NCI-H69 (cell line): ENCODE results near the gene OBSCN.
"Not testable (repeated sequence)": the region's sequence is repeated elsewhere in the genome, so short reads cannot be mapped to it uniquely, and the experiment has no call there.

Source experiments
- DNase-seq: peaks from one replicate; lab custom pipeline; 2025; lab: John Stamatoyannopoulos, UW

Gene OBSCN

DNA sequence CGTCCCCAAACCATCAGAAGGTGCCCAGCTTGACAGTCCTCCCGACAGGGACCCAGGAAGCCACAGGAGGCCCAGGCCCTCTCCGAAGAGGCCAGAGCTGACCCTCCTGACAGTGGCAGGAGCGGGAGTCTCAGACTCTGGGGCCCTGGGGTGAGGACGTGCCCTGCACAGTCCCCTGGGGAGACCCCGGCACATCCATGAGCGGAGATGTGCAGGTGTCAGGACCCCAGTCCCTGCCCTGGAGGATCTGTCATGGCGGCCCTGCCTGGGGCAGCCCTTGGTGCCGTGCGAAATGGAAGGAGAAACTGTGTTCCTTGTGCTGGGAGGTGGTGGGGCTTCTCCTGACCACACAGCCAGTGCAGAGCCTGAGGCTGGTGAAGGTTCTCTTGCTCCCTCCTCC is 55.8 kb downstream of the OBSCN start:
- DNase-seq = no peak

DNA sequence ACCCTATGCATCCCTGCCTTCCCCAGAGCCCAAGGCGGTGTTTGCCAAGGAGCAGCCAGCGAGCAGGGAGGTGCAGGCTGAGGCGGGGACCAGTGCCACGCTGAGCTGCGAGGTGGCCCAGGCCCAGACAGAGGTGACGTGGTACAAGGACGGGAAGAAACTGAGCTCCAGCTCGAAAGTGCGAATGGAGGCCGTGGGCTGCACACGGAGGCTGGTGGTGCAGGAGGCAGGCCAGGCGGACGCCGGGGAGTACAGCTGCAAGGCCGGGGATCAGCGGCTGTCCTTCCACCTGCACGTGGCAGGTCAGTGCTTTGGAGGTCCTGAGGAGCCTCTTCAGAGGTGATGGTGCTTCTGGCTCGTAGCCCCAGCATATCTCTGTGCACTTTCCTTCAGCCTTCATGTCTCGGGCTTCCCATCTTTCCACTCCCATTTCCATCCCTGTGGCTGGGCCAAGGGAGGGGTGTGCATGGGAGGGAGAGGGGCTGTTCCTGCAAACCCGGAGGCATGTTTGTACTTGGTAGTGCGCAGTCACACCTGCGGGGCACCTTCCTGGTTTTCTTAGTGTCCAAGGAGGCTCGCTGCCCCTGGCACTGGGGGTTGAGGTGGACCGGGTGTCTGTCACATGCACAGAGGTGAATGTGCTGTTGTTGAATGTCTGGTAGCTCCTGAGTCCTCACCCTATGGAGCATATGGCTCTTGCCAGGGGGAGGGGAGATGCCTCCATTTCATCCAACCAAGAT is 56.4 kb downstream of the OBSCN start:
- no peak for DNase-seq

DNA sequence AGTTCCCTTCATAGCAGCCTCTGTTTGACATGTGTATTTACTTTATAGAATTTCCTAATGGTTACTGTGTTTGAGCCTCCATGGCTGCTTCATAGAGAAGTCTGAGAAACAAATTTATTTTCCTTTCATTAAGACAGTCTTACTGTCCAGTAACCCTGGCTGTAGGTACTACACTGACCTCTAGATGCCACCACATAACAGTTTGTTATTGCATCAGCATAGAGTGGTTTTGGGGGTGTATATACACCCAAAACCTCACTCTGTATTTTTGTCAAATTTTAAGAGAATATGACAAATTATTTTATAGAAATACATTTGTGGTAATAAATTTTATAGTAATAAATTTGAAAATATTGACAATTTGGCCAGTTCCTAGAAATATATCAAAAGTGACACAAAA is 57.3 kb downstream of the OBSCN start:
- DNase-seq = no peak

DNA sequence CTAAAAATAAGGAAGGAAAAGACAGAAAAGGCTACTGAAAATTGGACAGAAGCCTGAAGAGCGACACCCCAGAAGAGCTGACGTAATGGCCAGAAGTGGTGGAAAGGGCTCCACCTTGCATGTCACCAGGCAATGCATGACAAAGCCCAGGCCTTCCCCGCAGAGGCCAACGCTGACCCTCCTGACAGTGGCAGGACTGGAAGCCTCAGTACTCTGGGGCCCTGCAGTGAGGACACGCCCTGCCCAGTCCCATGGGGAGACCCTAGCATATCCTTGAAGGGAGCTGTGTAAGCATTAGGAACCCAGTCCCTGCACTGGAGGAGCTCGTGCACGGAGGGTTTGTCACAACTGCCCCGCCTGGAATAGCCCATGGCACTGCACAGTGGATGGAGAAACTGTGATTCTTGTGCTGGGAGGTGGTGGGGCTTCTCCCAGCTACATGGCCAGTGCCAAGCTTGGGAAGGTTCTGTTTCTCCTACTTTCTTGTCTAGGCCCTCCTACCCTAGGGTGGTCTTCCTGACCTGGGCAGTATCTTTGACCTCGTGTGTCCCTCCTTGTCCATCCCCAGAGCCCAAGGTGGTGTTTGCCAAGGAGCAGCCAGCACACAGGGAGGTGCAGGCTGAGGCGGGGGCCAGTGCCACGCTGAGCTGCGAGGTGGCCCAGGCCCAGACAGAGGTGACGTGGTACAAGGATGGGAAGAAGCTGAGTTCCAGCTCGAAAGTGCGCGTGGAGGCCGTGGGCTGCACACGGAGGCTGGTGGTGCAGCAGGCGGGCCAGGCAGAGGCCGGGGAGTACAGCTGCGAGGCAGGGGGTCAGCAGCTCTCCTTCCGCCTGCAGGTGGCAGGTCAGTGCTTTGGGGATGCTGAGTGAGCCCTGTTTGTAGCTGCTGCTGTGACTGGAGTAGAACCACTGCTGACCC is 60.4 kb downstream of the OBSCN start:
- no peak for DNase-seq

DNA sequence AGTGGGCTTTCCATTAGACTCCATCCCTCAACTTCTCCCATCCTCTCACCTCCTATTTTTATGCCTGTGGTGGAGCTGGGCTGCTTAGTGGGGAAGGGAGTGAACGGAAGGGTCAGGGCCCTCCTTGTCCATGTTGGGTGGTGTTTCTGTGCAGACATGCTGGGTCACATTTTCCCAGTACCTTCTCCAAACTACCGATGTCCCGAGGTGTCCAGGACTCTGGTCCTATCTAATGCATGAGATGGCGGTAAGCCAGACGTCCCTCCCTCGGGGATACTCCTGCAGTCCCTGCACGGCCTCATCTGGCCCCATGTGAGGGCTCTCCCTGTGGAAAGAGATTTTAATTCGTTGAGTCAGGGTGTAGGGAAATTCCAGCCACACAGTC is 61.0 kb downstream of the OBSCN start:
- DNase-seq = no peak

DNA sequence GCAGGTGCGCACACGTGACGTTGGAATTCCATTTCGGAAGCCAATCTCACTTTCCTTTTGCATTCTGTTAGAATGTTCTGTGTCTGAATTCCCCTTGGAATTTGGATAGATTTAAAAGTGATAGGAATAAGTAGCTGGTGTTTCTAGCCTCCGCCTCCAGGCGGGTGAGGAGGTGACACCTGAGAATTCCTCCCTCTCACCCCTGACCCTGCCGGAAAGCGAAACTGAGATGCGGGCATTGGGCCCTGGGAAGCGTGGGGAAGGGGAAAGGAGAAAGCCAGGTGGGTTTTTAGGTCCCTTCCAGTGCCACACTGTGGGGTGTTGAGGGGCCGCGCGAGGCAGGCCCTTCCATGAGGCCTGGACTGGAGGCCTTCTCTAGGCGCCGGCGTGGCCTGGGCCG is 61.6 kb downstream of the OBSCN start:
- DNase-seq = not testable (repeated sequence)

DNA sequence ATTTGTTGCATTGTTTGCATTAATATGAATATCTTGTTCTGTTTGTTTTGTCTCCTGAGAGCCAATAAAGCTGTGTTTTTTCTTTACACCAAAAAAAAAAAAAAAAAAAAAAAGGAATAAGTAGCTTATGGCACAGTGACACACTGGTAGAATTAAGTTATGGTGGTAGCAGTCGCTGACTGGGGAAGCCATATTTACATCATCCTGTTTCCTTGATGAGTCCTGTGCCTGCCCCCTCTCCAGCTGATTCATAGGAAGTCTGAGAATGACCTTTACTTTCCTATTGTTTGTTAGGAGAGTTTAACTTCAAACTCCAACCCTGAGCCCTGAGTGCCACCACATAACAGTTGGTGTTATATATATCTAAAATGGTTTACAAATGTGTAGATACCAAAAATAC is 62.2 kb downstream of the OBSCN start:
- no peak for DNase-seq

DNA sequence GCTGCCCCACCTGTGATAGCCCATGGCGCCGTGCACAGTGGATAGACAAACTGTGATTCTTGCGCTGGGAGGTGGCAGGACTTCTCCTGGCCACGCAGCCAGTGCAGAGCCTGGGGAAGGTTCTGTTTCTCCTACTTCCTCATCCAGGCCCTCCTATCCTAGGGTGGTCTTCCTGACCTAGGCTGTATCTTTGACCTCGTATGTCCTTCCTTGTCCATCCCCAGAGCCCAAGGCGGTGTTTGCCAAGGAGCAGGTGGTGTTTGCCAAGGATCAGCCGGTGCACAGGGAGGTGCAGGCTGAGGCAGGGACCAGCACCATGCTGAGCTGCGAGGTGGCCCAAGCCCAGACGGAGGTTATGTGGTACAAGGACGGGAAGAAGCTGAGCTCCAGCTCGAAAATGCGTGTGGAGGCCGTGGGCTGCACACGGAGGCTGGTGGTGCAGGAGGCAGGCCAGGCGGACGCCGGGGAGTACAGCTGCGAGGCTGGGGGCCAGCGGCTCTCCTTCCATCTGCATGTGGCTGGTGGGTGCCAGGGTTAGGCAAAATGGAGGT is 63.9 kb downstream of the OBSCN start:
- DNase-seq = no peak

DNA sequence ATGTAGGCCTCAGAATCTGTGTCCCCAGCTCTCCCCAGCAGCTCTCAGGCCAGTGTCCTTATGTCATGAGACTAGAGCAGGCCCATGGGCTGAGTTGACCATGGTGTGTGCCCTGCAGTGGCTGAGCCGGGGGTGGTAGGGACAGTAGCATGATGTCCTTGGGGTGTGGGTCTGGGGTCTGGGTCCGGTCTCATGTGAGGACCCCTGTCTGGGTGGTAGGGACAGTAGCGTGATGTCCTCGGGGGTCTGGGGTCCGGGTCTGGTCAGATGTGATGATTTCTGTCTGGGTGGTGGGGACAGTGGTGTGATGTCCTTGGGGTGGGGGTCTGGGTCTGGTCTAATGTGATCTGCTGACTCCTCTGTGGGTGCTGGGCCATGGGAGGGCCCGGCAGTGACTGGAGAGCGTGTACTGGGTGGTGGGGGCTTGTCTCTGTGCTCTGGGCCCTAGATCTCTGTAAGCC is 64.5 kb downstream of the OBSCN start:
- no peak for DNase-seq

DNA sequence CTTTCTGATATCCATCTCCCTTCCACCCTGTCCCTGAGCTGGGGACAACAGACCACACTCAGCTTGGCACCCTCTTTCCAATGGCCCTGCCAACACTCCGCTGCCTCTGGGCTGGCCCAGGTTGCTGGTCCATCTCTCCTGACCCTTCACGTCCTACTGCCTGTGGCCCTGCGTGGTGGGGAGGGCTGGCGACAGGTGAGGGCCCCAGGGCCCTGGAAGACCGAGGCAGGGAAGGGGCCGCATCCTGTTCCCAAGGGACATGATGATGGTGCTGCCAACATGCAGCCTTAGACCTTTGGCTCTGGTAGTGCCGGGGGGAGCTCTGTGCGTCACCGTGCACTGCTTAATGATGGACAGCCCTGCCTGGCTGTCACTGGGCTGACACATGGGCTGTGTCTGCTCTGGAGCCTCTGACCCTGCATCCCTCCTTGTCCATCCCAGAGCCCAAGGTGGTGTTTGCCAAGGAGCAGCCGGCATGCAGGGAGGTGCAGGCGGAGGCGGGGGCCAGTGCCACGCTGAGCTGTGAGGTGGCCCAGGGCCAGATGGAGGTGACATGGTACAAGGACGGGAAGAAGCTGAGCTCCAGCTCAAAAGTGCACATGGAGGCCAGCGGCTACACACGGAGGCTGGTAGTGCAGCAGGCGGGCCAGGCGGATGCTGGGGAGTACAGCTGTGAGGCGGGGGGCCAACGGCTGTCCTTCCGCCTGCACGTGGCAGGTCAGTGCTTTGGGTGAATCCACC is 65.2 kb downstream of the OBSCN start:
- DNase-seq = no peak

DNA sequence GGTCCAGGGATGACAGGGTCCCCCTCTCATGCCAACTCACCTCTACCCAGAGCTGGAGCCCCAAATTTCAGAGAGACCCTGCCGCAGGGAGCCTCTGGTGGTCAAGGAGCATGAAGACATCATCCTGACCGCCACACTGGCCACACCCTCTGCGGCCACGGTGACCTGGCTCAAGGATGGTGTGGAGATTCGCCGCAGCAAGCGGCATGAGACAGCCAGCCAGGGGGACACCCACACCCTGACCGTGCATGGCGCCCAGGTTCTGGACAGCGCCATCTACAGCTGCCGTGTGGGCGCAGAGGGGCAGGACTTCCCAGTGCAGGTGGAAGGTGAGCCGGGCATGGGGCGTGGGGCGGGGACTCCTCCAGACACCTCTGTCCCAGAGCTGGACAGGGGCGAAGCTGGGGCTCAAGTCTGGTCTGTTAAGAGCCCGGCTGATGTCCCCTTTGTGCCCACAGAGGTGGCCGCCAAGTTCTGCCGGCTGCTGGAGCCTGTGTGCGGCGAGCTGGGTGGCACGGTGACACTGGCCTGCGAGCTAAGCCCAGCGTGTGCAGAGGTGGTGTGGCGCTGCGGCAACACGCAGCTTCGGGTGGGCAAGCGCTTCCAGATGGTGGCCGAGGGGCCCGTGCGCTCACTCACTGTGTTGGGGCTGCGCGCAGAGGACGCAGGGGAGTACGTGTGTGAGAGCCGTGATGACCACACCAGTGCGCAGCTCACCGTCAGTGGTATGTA is 66.0 kb downstream of the OBSCN start:
- no peak for DNase-seq

DNA sequence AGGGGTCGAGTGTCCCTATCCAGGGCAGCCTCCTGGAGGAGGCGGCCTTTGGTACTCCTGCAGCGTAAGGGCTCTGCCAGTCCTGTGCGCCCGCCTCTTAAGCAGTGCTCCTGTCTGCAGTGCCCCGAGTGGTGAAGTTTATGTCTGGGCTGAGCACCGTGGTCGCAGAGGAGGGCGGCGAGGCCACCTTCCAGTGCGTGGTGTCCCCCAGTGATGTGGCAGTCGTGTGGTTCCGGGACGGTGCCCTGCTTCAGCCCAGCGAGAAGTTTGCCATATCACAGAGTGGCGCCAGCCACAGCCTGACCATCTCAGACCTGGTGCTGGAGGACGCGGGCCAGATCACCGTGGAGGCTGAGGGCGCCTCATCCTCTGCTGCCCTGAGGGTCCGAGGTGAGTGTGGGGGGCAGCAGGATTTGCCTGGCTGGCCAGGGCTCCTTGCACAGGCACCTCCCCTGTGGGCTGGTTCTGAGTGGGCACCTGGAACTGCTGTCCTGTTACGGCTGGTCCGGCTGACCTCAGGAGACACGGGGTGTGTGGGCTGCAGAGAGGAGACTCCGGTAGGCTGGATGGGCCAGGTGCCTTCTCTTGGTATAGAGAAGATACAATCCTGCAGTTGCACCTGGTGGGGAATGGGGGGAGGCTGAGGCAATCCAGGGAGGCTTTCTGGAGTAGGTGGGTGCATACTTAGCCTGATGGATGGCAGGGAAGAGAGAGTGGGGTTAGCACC is 66.8 kb downstream of the OBSCN start:
- DNase-seq = no peak

DNA sequence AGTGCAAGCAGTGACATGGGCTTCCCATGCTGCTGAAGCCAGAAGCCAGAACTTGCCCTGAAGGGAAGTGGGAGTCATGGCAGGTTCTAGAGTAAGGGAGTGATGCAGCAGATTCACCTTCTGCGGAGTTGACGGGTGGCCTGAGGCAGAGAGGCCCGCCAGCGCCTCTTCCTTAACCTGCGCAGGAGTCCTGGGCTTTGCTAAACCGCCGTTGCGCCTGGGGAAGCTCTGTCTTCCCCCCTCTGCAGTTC is 67.3 kb downstream of the OBSCN start:
- no peak for DNase-seq

DNA sequence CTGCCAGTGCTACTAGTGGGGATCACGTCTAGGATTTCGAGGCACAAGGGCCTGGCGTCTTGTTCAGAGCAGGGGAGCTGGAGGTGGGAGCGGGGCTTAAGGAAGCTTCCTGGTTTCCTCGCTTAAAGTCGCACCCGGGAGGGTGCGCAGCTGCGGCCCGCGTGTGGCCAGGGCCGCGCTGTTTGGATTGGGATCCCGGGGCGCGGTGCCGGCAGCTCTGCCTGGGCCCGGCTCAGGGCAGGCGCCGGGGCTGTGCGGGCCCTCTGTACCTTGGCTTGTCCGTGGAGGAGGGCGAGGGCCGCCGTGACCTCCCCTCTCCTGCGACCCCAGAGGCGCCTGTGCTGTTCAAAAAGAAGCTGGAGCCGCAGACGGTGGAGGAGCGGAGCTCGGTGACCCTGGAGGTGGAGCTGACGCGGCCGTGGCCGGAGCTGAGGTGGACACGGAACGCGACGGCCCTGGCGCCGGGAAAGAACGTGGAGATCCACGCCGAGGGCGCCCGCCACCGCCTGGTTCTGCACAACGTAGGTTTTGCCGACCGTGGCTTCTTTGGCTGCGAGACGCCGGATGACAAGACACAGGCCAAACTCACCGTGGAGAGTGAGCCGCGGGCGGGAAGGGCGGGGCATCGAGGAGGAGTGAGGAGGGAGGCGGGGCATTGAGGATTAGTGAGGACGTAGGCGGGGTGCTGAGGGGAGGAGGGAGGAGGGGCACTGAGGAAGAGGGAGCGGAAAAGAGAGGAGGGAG is 67.8 kb downstream of the OBSCN start:
- peak; percentile 95 for DNase-seq

DNA sequence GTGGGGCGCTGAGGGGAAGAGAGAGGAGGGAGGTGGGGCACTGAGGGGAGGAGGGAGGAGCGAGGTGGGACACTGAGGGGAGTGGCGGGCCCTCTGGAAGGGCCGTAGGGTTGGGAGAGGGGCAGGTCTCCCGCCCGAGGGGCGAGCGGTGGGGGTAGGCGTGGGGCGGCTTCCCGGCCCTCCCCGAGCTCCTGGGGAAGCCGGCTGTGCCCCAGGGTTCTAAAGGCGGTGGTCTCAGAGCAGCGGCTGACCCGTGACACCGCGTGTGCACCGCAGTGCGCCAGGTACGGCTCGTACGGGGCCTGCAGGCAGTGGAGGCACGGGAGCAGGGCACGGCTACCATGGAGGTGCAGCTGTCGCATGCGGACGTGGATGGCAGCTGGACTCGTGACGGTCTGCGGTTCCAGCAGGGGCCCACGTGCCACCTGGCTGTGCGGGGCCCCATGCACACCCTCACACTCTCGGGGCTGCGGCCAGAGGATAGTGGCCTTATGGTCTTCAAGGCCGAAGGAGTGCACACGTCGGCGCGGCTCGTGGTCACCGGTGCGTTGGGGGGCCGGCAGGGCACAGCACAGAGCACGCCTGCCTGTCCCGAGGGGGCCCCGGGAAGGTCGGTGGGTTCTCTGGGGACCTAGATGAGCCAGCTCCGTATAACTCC is 68.5 kb downstream of the OBSCN start:
- DNase-seq = peak; percentile 57

DNA sequence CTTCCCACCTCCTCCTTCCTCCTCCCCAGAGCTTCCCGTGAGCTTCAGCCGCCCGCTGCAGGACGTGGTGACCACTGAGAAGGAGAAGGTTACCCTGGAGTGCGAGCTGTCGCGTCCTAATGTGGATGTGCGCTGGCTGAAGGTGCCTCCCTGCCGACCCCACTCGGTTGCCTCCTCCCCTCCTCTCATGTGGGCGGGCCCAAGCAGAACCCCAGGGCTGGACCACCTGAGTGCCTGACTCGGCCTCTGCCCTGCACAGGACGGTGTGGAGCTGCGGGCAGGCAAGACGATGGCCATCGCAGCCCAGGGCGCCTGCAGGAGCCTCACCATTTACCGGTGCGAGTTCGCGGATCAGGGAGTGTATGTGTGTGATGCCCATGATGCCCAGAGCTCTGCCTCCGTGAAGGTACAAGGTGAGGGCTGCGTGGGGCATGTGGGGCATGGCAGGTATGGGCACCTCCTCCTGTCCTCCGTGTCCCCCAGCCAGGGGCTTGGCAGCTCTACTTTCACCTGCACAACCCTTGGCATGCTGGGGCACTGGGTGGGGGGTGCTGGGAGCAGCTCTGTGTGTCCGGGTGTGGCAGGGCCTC is 69.2 kb downstream of the OBSCN start:
- no peak for DNase-seq

DNA sequence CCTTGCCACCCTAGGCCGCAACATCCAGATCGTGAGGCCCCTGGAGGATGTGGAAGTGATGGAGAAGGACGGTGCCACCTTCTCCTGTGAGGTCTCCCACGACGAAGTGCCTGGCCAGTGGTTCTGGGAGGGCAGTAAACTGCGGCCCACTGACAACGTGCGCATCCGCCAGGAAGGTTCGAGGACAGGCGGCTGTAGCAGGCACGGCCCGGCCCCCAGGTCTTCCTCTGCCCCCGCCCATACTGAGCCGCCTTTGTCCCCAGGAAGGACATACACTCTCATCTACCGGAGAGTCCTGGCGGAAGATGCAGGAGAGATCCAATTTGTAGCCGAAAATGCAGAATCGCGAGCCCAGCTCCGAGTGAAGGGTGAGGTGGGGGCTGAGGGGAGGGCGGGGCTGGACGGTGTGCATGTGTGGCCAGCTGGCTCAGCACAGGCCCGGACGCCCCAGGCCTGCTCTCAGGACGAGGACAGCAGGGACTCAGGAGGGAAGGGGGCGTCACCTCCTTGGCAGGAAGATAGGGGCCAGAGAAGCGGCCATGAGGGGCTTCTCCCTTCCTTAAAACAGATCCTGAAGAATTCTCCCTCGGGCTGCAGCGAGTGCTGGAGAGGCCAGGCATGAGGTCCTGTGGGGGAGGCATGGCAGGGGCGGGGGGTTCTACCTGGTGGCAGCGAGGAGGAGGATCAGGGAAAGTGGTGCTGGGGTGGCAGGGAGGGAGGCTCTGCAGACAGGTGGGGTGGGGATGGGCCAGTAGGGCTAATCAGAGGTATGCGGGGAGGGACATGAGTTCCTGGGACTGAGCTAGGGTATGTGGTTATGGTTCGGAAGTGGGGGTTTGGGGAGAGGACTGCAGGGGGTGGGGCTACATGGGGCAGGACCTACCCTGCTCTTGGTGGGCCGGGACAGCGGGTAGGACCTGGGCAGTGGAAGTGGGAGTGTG is 69.9 kb downstream of the OBSCN start:
- no peak for DNase-seq

DNA sequence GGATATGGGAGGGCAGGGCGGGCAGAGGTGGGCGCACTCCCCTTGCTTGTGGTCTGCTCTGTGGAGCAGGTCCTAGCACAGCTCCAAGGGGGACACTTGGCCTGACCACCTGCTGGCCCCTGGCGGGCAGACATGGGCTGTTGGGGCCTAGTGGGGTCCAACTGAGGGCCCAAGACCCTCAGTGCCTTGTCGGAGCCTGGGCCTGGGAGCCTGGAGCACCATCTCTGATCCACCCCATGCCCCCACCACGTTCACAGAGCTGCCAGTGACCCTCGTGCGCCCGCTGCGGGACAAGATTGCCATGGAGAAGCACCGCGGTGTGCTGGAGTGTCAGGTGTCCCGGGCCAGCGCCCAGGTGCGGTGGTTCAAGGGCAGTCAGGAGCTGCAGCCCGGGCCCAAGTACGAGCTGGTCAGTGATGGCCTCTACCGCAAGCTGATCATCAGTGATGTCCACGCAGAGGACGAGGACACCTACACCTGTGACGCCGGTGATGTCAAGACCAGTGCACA is 70.6 kb downstream of the OBSCN start:
- DNase-seq = no peak
